ENCODE measurements around the gene RGCC. TPM values are rescaled to one million over a fixed set of nuclear protein-coding genes. Genes with fewer than 3 reads are reported as not detected.
"Not testable (repeated sequence)": the region's sequence is repeated elsewhere in the genome, so short reads cannot be mapped to it uniquely, and the experiment has no call there.

RGCC gene
- total RNA-seq, 2 experiments from 2014 or later, result 135 to 143 TPM

DNA sequence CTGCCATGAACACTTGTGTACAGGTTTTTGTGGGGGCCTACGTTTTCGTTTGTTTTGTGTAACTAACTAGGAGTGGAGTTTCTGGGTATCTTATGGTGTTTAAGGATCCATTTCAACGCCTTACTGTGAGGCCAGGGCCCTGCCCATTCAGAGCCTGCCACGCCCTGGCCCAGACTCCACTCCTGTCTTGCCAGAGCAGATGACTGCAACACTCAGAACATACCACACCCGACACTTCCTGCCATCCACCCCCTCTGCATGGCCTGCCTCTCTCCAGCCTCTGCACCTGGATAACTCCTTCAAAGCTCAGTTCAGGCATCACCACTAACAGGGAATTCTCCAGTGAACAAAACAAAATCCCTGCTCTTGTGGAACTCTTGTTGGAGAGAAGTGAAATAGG, 43.2 kb downstream of the RGCC start:
- TF ChIP-seq, protein P1, sequence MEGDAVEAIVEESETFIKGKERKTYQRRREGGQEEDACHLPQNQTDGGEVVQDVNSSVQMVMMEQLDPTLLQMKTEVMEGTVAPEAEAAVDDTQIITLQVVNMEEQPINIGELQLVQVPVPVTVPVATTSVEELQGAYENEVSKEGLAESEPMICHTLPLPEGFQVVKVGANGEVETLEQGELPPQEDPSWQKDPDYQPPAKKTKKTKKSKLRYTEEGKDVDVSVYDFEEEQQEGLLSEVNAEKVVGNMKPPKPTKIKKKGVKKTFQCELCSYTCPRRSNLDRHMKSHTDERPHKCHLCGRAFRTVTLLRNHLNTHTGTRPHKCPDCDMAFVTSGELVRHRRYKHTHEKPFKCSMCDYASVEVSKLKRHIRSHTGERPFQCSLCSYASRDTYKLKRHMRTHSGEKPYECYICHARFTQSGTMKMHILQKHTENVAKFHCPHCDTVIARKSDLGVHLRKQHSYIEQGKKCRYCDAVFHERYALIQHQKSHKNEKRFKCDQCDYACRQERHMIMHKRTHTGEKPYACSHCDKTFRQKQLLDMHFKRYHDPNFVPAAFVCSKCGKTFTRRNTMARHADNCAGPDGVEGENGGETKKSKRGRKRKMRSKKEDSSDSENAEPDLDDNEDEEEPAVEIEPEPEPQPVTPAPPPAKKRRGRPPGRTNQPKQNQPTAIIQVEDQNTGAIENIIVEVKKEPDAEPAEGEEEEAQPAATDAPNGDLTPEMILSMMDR (IDR thresholded peaks at IDR 0.05), result no peak
- peaks cover 68% of the 10 kb centered on the region for H3K4me1 Mint-ChIP-seq (ENCODE audit: low read depth)
- H3K36me3 Mint-ChIP-seq (ENCODE audit: low read depth), result peaks cover 6% of the 10 kb centered on the region
- POLR2A ChIA-PET, result interaction anchor here (1.0 to 1.1 kb wide), 2 partner anchors 8 to 46 kb away, joined by 3 read pairs; no protein-coding TSS in a partner anchor
- CTCF ChIA-PET, result interaction anchor here (9.3 kb wide), 1 partner anchor 41 kb away, joined by 66 read pairs; no protein-coding TSS in a partner anchor
- H3K27me3 Mint-ChIP-seq, result no peaks in the 10 kb centered on the region
- intact Hi-C loops (cut with micrococcal nuclease), result no loop called here
- H3K27ac Mint-ChIP-seq, result peak overlapping the region; percentile 53
- DNase-seq (peak; percentile 63), ATAC-seq (peak; percentile 72)
- peaks cover 6% of the 10 kb centered on the region for H3K9me3 Mint-ChIP-seq
- no peak overlapping the region for H3K4me3 Mint-ChIP-seq

DNA sequence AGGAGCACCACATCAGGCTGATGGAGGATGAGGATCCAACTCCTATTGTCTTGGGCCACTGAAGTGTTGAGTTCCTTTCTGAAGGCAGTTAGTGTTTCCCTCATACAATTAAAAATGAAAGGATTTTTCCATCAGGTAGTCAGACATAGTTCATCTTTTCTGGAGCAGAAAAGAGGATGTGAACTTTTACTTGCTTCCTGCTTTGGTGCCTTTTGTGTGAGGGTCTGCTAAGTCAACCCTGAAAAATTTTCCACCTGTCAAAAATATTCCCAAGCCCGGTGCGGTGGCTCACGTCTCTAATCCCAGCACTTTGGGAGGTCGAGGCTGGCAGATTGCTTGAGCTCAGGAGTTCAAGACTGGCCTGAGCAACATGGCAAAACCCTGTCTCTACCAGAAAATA, 43.9 kb downstream of the RGCC start:
- no peaks in the 10 kb centered on the region for H3K27me3 Mint-ChIP-seq
- H3K9me3 Mint-ChIP-seq, result peaks cover 6% of the 10 kb centered on the region
- ChIA-PET CTCF (interaction anchor here (1.0 kb wide), 2 partner anchors 9 to 12 kb away, joined by 3 read pairs; no protein-coding TSS in a partner anchor), POLR2A (interaction anchor here (1.0 to 1.1 kb wide), 2 partner anchors 9 to 86 kb away, joined by 3 read pairs; no protein-coding TSS in a partner anchor)
- H3K36me3 Mint-ChIP-seq (ENCODE audit: low read depth), result peaks cover 6% of the 10 kb centered on the region
- H3K4me1 Mint-ChIP-seq (ENCODE audit: low read depth), result peaks cover 66% of the 10 kb centered on the region
- ATAC-seq (no peak), DNase-seq (no peak)
- no peak overlapping the region for H3K27ac Mint-ChIP-seq
- no peak overlapping the region for H3K4me3 Mint-ChIP-seq
- TF ChIP-seq, protein P1 (IDR thresholded peaks at IDR 0.05), result no peak
- intact Hi-C loops (cut with micrococcal nuclease), result no loop called here

DNA sequence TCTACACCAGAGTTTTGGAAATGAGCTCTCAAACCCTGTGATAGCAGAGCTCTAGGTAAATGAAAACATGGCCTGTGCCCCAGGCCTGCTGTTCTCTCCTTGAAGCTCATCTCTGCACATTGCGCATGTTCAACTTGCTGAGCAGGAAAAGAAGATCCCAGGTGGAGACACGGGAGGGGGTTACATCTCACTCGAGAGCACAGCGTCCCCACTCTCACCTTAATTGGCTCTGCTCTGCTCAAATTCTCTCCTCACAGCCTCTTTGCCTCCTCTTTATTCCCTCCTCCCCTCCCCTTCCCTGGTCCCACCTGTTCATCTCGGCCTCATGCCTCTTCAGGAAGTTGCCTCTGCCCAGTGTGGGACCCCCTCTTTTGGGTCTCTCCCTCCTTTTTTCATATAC, 44.7 kb downstream of the RGCC start:
- ChIA-PET POLR2A (interaction anchor here (0.7 to 1.1 kb wide), 2 partner anchors 9 to 85 kb away, joined by 3 read pairs; no protein-coding TSS in a partner anchor), CTCF (interaction anchor here (0.6 to 1.0 kb wide), 3 partner anchors 9 to 120 kb away, joined by 3 to 4 read pairs (median 3); no protein-coding TSS in a partner anchor)
- no peak for DNase-seq
- Mint-ChIP-seq H3K27me3 (no peaks in the 10 kb centered on the region), H3K36me3 (ENCODE audit: low read depth) (peaks cover 6% of the 10 kb centered on the region), H3K9me3 (peaks cover 7% of the 10 kb centered on the region), H3K4me3 (no peak overlapping the region), H3K27ac (peak overlapping the region; percentile 7), H3K4me1 (ENCODE audit: low read depth) (peaks cover 58% of the 10 kb centered on the region)
- TF ChIP-seq, protein P1 (IDR thresholded peaks at IDR 0.05), result no peak
- ATAC-seq, result no peak
- intact Hi-C loops (cut with micrococcal nuclease), result no loop called here

DNA sequence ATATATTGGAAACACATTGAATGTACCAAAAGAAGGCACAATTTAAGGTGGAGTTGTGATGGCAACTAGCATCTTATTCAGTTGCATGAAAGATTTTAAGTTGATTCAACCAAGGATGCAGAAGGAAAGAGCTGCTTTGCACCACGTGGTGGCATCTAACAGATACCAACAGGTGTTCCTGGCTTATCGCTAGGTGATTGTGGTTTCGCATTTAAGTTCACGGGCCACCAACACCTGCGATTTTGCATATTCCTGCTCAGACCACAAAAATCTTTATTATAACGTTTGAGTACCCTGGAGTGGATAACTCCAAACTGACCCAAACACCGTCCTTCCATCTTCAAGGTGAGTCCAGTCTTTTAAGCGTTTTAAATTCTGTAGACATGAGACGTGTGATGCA, 45.3 kb downstream of the RGCC start:
- CTCF ChIA-PET, result interaction anchor here (0.7 kb wide), 1 partner anchor 10 kb away, joined by 3 read pairs; no protein-coding TSS in a partner anchor
- Mint-ChIP-seq H3K27me3 (no peaks in the 10 kb centered on the region), H3K9me3 (peaks cover 7% of the 10 kb centered on the region), H3K4me3 (no peak overlapping the region), H3K27ac (no peak overlapping the region), H3K4me1 (ENCODE audit: low read depth) (peaks cover 52% of the 10 kb centered on the region), H3K36me3 (ENCODE audit: low read depth) (peaks cover 6% of the 10 kb centered on the region)
- DNase-seq (peak; percentile 41), ATAC-seq (no peak)
- POLR2A ChIA-PET, result no interaction called here
- intact Hi-C loops (cut with micrococcal nuclease), result no loop called here
- TF ChIP-seq, protein P1 (IDR thresholded peaks at IDR 0.05), result no peak

DNA sequence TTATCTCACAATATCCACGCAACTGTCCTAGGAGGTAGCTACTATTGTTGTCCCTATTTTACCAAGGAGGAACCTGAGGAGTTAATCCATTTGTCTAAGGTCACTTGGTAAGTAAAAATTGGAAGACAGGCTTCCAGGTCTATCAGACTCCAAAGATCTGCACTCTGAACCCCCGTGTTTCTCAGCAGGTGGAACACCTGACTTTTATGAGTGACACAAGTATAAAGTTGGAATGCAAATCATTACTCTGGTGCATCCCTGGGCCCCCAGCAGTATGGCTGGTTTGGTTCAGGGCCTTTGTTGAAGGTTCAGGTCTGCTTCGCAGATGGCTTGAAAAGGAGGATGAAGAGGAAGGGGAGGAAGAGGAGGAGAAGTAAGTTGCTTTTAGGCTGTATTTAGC, 46.0 kb downstream of the RGCC start:
- POLR2A ChIA-PET, result no interaction called here
- intact Hi-C loops (cut with micrococcal nuclease), result no loop called here
- peaks cover 7% of the 10 kb centered on the region for H3K9me3 Mint-ChIP-seq
- no peak overlapping the region for H3K4me3 Mint-ChIP-seq
- peaks cover 45% of the 10 kb centered on the region for H3K4me1 Mint-ChIP-seq (ENCODE audit: low read depth)
- no peaks in the 10 kb centered on the region for H3K27me3 Mint-ChIP-seq
- CTCF ChIA-PET, result no interaction called here
- TF ChIP-seq, protein P1 (IDR thresholded peaks at IDR 0.05), result no peak
- H3K36me3 Mint-ChIP-seq (ENCODE audit: low read depth), result peaks cover 6% of the 10 kb centered on the region
- no peak overlapping the region for H3K27ac Mint-ChIP-seq
- ATAC-seq, result no peak
- no peak for DNase-seq

DNA sequence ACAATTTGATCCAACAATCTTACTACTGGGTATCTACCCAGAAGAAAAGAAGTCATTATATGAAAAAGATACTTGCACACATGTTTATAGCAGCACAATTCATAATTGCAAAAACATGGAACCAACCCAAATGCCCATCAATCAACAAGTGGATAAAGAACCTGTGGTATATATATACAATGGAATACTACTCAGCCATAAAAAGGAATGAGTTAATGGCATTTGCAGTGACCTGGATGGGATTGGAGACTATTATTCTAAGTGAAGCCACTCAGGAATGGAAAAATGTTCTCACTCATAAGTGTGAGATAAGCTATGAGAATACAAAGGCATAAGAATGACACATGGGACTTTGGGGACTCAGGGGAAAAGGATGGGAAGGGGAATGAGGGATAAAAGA, 47.3 kb downstream of the RGCC start:
- POLR2A ChIA-PET, result interaction anchor here (0.6 kb wide), 1 partner anchor 46 kb away, joined by 3 read pairs; no protein-coding TSS in a partner anchor
- H3K27me3 Mint-ChIP-seq; intact Hi-C loops (cut with micrococcal nuclease); H3K9me3 Mint-ChIP-seq; CTCF ChIA-PET; H3K36me3 Mint-ChIP-seq (ENCODE audit: low read depth); H3K27ac Mint-ChIP-seq; DNase-seq; ATAC-seq; H3K4me3 Mint-ChIP-seq: not testable (repeated sequence)
- H3K4me1 Mint-ChIP-seq (ENCODE audit: low read depth), result peaks cover 38% of the 10 kb centered on the region
